Liver (tissue), 9 donors: ENCODE results near the gene SLC9B2. TPM values are rescaled to one million over a fixed set of nuclear protein-coding genes. Genes with fewer than 3 reads are reported as not detected.
A peak's percentile ranks its signal among the peaks of the same experiment; 100 is the strongest.

ENCODE experiments used
- DNase-seq: peaks from one replicate; pipeline ENCODE4 v3.0.0-alpha.2; 2017; ENCODE audit warnings: low spot score
- H3K27ac ChIP-seq, 2 donors: one replicate each; pipeline ENCODE4 v1.7.0; 2013; ENCODE audit warnings: inconsistent platforms in 2 of 2, low read length in 2 of 2, control low read depth in 1 of 2, low read depth in 1 of 2, mild to moderate bottlenecking in 1 of 2
- H3K27me3 ChIP-seq, 4 donors: one replicate each; pipeline versions ENCODE4 v1.6.1 to v1.7.0; 2013; ENCODE audit warnings: low read length in 3 of 4, inconsistent platforms in 1 of 4, mild to moderate bottlenecking in 1 of 4, moderate library complexity in 1 of 4; ENCODE audit not compliant: control insufficient read depth in 4 of 4, insufficient read depth in 4 of 4
- H3K36me3 ChIP-seq, 4 donors: one replicate each; pipeline versions ENCODE4 v1.6.1 to v1.7.0; 2013; ENCODE audit warnings: low read length in 3 of 4, mild to moderate bottlenecking in 3 of 4, low read depth in 1 of 4, moderate library complexity in 1 of 4; ENCODE audit not compliant: control insufficient read depth in 4 of 4, insufficient read depth in 3 of 4
- H3K4me1 ChIP-seq, 4 donors: one replicate each; pipeline versions ENCODE4 v1.6.1 to v1.7.0; 2013; ENCODE audit warnings: low read length in 3 of 4, mild to moderate bottlenecking in 3 of 4, moderate library complexity in 1 of 4; ENCODE audit not compliant: control insufficient read depth in 4 of 4, insufficient read depth in 4 of 4
- H3K4me3 ChIP-seq, 3 donors: one replicate each; pipeline versions ENCODE4 v1.6.1 to v1.7.0; 2013; ENCODE audit warnings: low read length in 3 of 3, control low read depth in 1 of 3, low read depth in 1 of 3, mild to moderate bottlenecking in 1 of 3
- H3K9ac ChIP-seq, 2 donors: one replicate each; pipeline ENCODE4 v1.7.0; 2013; ENCODE audit warnings: low read length in 2 of 2, mild to moderate bottlenecking in 2 of 2, moderate library complexity in 2 of 2, control low read depth in 1 of 2, low read depth in 1 of 2
- H3K9me3 ChIP-seq, 4 donors: one replicate each; pipeline versions ENCODE4 v1.6.1 to v1.7.0; 2013; ENCODE audit warnings: low read length in 3 of 4; ENCODE audit not compliant: control insufficient read depth in 4 of 4
- ATF3 ChIP-seq: IDR thresholded peaks from 2 replicates; pipeline ENCODE4 v1.6.1; 2016; ENCODE audit warnings: antibody characterized with exemption
- EGR1 ChIP-seq, 2 donors: IDR thresholded peaks; 2 replicates each; pipeline ENCODE4 v1.6.1; 2016 to 2018; ENCODE audit warnings: antibody characterized with exemption in 2 of 2, low read depth in 2 of 2
- FOXA1 ChIP-seq: IDR thresholded peaks from 2 replicates; pipeline ENCODE4 v1.6.1; 2016; ENCODE audit warnings: antibody characterized with exemption
- FOXA2 ChIP-seq: IDR thresholded peaks from 2 replicates; pipeline ENCODE4 v1.6.1; 2016; ENCODE audit warnings: antibody characterized with exemption
- GABPA ChIP-seq, 2 donors: IDR thresholded peaks in 1 of 2; conservative IDR thresholded peaks in 1 of 2; 2 replicates each; pipeline ENCODE4 v1.6.1; 2016; ENCODE audit warnings: antibody characterized with exemption in 2 of 2, mild to moderate bottlenecking in 1 of 2, moderate library complexity in 1 of 2
- HNF4A ChIP-seq, 2 donors: conservative IDR thresholded peaks; 2 replicates each; pipeline ENCODE4 v1.6.1; 2016; ENCODE audit warnings: antibody characterized with exemption in 2 of 2, mild to moderate bottlenecking in 2 of 2
- HNF4G ChIP-seq: IDR thresholded peaks from 2 replicates; pipeline ENCODE4 v1.6.1; 2016; ENCODE audit warnings: antibody characterized with exemption
- JUND ChIP-seq, 2 donors: IDR thresholded peaks; 2 replicates each; pipeline ENCODE4 v1.6.1; 2016; ENCODE audit warnings: antibody characterized with exemption in 2 of 2
- NR2F2 ChIP-seq: IDR thresholded peaks from 2 replicates; pipeline ENCODE4 v1.6.1; 2016; ENCODE audit warnings: antibody characterized with exemption
- RAD21 ChIP-seq, 2 donors: IDR thresholded peaks; 2 replicates each; pipeline ENCODE4 v1.6.1; 2016; ENCODE audit warnings: antibody characterized with exemption in 2 of 2, mild to moderate bottlenecking in 2 of 2
- RXRA ChIP-seq, 2 donors: IDR thresholded peaks; 2 replicates each; pipeline ENCODE4 v1.6.1; 2017 to 2018; ENCODE audit warnings: antibody characterized with exemption in 2 of 2, mild to moderate bottlenecking in 1 of 2
- SP1 ChIP-seq: IDR thresholded peaks from 2 replicates; pipeline ENCODE4 v1.6.1; 2018; ENCODE audit warnings: antibody characterized with exemption, mild to moderate bottlenecking
- TAF1 ChIP-seq: conservative IDR thresholded peaks from 2 replicates; pipeline ENCODE4 v1.6.1; 2016; ENCODE audit warnings: antibody characterized with exemption, mild to moderate bottlenecking
- YY1 ChIP-seq: IDR thresholded peaks from 2 replicates; pipeline ENCODE4 v1.6.1; 2016; ENCODE audit warnings: antibody characterized with exemption, mild to moderate bottlenecking
- WGBS: extraction: QIAGEN DNeasy Blood & Tissue Kit; methylation state at CpG from one replicate; pipeline ENCODE4 v1.1.7; 2013; 5-methylcytosine and 5-hydroxymethylcytosine counted together
- polyA plus RNA-seq, 2 donors: library from polyadenylated mRNA; stranded (reverse) in 1 of 2; unstranded in 1 of 2; fragments of 200-250 nt in 1 of 2; fragments of >200 nt in 1 of 2; fragmentation: Nextera tagmentation in 1 of 2; extraction: Ambion mirVana in 1 of 2; gene quantifications; one replicate each; pipeline versions ENCODE4 v1.2.1 to v1.2.3, GENCODE V29; 2013 to 2015
- total RNA-seq, 2 donors: library from RNA; depleted of rRNA; stranded (reverse); fragments of >200 nt; gene quantifications; one replicate each; pipeline ENCODE4 v1.2.3, GENCODE V29; 2014
- TF ChIP-seq, protein P1 (sequence below): fragments of 150-350 bp; IDR thresholded peaks from 2 replicates; pipeline ENCODE4 v1.5.1; 2017; ENCODE audit warnings: improper control_type of control experiment, low read depth, low read length; ENCODE audit not compliant: missing input control
- TF ChIP-seq, protein P2 (sequence below): IDR thresholded peaks from 2 replicates; pipeline ENCODE4 v1.6.1; 2016; ENCODE audit warnings: antibody characterized with exemption, mild to moderate bottlenecking
- TF ChIP-seq, protein P3 (sequence below): IDR thresholded peaks from 2 replicates; pipeline ENCODE4 v1.6.1; 2016; ENCODE audit warnings: antibody characterized with exemption
- TF ChIP-seq, protein P4 (sequence below): IDR thresholded peaks from 2 replicates; pipeline ENCODE4 v1.6.1; 2016; ENCODE audit warnings: antibody characterized with exemption
- donor health status: healthy.
- donor health status: healthy.
- donor health status: healthy.
- donor health status: healthy.
- donor health status: healthy.

The SLC9B2 gene
- total and polyA plus RNA-seq, 4 donors, result 23.7 to 47.0 (median 34.5) TPM

DNA sequence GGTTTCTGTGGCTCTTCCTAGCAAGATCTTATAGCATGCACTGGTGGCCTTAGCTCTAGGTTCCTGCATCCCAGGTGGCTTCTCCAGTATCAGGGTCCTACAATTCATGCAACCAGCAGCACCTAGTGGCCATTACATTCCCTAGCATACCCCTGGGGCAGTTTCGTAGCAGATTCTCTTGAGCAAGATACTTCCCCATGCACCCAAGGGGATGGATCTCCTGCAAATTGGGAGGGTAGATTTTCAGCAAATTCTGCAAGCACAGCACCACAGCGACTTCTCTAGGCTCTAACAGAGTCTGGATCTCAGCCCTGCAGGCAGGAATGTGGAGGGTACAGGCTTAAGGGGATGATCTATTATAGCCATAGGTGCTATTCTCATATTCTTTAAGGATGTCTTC, 44.0 kb downstream of the SLC9B2 start:
- no peak overlapping the region for H3K27ac ChIP-seq
- DNase-seq, result no peak
- H3K9ac ChIP-seq, result no peak overlapping the region
- H3K4me3 ChIP-seq, result no peak overlapping the region
- no peaks in the 10 kb centered on the region for H3K27me3 ChIP-seq
- TF ChIP-seq SP1 (no peak), NR2F2 (no peak), TAF1 (no peak), FOXA2 (no peak), RAD21 (IDR thresholded peaks at IDR 0.05) (peak; percentile 65 to 75), HNF4A (conservative IDR thresholded peaks at IDR 0.05) (no peak), ATF3 (no peak), RXRA (IDR thresholded peaks at IDR 0.05) (no peak), YY1 (no peak), JUND (IDR thresholded peaks at IDR 0.05) (no peak), FOXA1 (no peak)
- TF ChIP-seq, protein P1, sequence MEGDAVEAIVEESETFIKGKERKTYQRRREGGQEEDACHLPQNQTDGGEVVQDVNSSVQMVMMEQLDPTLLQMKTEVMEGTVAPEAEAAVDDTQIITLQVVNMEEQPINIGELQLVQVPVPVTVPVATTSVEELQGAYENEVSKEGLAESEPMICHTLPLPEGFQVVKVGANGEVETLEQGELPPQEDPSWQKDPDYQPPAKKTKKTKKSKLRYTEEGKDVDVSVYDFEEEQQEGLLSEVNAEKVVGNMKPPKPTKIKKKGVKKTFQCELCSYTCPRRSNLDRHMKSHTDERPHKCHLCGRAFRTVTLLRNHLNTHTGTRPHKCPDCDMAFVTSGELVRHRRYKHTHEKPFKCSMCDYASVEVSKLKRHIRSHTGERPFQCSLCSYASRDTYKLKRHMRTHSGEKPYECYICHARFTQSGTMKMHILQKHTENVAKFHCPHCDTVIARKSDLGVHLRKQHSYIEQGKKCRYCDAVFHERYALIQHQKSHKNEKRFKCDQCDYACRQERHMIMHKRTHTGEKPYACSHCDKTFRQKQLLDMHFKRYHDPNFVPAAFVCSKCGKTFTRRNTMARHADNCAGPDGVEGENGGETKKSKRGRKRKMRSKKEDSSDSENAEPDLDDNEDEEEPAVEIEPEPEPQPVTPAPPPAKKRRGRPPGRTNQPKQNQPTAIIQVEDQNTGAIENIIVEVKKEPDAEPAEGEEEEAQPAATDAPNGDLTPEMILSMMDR, result peak; percentile 28
- TF ChIP-seq, protein P2, sequence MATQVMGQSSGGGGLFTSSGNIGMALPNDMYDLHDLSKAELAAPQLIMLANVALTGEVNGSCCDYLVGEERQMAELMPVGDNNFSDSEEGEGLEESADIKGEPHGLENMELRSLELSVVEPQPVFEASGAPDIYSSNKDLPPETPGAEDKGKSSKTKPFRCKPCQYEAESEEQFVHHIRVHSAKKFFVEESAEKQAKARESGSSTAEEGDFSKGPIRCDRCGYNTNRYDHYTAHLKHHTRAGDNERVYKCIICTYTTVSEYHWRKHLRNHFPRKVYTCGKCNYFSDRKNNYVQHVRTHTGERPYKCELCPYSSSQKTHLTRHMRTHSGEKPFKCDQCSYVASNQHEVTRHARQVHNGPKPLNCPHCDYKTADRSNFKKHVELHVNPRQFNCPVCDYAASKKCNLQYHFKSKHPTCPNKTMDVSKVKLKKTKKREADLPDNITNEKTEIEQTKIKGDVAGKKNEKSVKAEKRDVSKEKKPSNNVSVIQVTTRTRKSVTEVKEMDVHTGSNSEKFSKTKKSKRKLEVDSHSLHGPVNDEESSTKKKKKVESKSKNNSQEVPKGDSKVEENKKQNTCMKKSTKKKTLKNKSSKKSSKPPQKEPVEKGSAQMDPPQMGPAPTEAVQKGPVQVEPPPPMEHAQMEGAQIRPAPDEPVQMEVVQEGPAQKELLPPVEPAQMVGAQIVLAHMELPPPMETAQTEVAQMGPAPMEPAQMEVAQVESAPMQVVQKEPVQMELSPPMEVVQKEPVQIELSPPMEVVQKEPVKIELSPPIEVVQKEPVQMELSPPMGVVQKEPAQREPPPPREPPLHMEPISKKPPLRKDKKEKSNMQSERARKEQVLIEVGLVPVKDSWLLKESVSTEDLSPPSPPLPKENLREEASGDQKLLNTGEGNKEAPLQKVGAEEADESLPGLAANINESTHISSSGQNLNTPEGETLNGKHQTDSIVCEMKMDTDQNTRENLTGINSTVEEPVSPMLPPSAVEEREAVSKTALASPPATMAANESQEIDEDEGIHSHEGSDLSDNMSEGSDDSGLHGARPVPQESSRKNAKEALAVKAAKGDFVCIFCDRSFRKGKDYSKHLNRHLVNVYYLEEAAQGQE, result no peak
- TF ChIP-seq, protein P3, sequence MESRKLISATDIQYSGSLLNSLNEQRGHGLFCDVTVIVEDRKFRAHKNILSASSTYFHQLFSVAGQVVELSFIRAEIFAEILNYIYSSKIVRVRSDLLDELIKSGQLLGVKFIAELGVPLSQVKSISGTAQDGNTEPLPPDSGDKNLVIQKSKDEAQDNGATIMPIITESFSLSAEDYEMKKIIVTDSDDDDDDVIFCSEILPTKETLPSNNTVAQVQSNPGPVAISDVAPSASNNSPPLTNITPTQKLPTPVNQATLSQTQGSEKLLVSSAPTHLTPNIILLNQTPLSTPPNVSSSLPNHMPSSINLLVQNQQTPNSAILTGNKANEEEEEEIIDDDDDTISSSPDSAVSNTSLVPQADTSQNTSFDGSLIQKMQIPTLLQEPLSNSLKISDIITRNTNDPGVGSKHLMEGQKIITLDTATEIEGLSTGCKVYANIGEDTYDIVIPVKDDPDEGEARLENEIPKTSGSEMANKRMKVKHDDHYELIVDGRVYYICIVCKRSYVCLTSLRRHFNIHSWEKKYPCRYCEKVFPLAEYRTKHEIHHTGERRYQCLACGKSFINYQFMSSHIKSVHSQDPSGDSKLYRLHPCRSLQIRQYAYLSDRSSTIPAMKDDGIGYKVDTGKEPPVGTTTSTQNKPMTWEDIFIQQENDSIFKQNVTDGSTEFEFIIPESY, result no peak
- H3K36me3 ChIP-seq, result peaks cover 3 to 15% (median 4%) of the 10 kb centered on the region in 4 donors
- H3K9me3 ChIP-seq, result no peaks in the 10 kb centered on the region
- peaks cover 0 to 4% (median under 1%) of the 10 kb centered on the region in 4 donors for H3K4me1 ChIP-seq
- 76% methylated on average over 2 of the region's 2 CpGs for WGBS

- Histone ChIP-seq H3K4me1 (peaks cover 0 to 4% (median under 1%) of the 10 kb centered on the region in 4 donors), H3K27me3 (no peaks in the 10 kb centered on the region), H3K9ac (no peak overlapping the region), H3K4me3 (no peak overlapping the region), H3K27ac (no peak overlapping the region), H3K9me3 (no peaks in the 10 kb centered on the region), H3K36me3 (peaks cover 2 to 11% (median 3%) of the 10 kb centered on the region in 4 donors)
- 96% methylated on average over 3 of the region's 3 CpGs for WGBS
- TF ChIP-seq JUND (IDR thresholded peaks at IDR 0.05), result no peak
- TF ChIP-seq HNF4A (conservative IDR thresholded peaks at IDR 0.05), result no peak
- TF ChIP-seq, protein P3, result no peak
- TF ChIP-seq, protein P4, sequence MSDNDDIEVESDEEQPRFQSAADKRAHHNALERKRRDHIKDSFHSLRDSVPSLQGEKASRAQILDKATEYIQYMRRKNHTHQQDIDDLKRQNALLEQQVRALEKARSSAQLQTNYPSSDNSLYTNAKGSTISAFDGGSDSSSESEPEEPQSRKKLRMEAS, result no peak
- TF ChIP-seq YY1, result no peak
- no peak for TF ChIP-seq EGR1 (IDR thresholded peaks at IDR 0.05; ENCODE audit: low read depth in 2 of 2)
- no peak for TF ChIP-seq NR2F2
- no peak for TF ChIP-seq FOXA2
- no peak for TF ChIP-seq FOXA1
- TF ChIP-seq GABPA (IDR thresholded peaks at IDR 0.05 in 1 of 2, conservative IDR thresholded peaks at IDR 0.05 in 1 of 2), result no peak
- TF ChIP-seq, protein P2, result no peak
- no peak for TF ChIP-seq SP1
- TF ChIP-seq RXRA (IDR thresholded peaks at IDR 0.05), result no peak
- TF ChIP-seq RAD21 (IDR thresholded peaks at IDR 0.05), result no peak
- no peak for TF ChIP-seq TAF1
- no peak for TF ChIP-seq HNF4G
- DNase-seq, result no peak
Observed at GRCh38 chr4:103030791-103031190, 45.8 kb downstream of the SLC9B2 start.
